NCI-H2171 (cell line): ENCODE data around the gene DEPP1.
"Not testable (repeated sequence)": the region's sequence is repeated elsewhere in the genome, so short reads cannot be mapped to it uniquely, and the experiment has no call there.

Source experiments
- DNase-seq: peaks from one replicate; lab custom pipeline; 2025; lab: John Stamatoyannopoulos, UW

DEPP1 gene, protein sequence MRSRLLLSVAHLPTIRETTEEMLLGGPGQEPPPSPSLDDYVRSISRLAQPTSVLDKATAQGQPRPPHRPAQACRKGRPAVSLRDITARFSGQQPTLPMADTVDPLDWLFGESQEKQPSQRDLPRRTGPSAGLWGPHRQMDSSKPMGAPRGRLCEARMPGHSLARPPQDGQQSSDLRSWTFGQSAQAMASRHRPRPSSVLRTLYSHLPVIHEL

GRCh38 chr10:44978570-44979280, at the start of gene DEPP1:
Gene DEPP1, minus strand, starts transcription at chr10:44978809. Its CDS starts 779 bp downstream, at chr10:44978030.
- peak; percentile 76 for DNase-seq

GRCh38 chr10:45023426-45023825, 44.8 kb upstream of the DEPP1 start:
- DNase-seq = no peak

- no peak for DNase-seq
Measured at GRCh38 chr10:45015590-45015989, 37.0 kb upstream of the DEPP1 start.

DNA sequence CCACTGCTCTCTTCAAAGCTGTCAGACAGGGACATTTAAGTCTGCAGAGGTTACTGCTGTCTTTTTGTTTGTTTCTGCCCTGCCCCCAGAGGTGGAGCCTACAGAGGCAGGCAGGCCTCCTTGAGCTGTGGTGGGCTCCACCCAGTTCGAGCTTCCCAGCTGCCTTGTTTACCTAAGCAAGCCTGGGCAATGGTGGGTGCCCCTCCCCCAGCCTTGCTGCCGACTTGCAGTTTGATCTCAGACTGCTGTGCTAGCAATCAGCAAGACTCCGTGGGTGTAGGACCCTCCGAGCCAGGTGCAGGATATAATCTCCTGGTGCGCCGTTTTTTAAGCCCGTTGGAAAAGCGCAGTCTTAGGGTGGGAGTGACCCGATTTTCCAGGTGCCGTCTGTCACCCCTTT, 35.9 kb upstream of the DEPP1 start:
- DNase-seq = not testable (repeated sequence)

- peak; percentile 36 for DNase-seq
Measured at GRCh38 chr10:45008524-45009161, 30.0 kb upstream of the DEPP1 start.

- no peak for DNase-seq
Measured at GRCh38 chr10:45006276-45007030, 27.8 kb upstream of the DEPP1 start.

DNA sequence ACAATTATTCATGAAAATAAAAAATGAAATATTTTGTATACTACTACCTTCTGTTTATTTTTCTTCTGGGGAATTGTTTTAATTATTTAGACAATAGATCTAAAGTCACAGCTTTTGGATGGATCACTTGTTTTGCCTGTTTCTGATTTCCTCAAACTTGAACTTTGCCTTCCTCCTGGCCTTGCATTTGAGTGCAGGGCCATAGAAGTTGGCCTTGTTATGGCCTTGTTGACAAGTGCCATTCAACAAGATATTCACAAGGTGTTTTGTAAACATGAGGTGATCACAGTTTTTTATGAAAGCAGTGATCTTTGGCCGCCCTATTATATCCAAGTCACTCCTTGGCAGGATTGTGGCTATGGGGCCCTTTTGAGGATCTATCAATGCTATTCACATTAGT, 26.7 kb upstream of the DEPP1 start:
- DNase-seq = no peak

- DNase-seq = no peak
Measured at GRCh38 chr10:45004661-45005060, 26.1 kb upstream of the DEPP1 start.

DNA sequence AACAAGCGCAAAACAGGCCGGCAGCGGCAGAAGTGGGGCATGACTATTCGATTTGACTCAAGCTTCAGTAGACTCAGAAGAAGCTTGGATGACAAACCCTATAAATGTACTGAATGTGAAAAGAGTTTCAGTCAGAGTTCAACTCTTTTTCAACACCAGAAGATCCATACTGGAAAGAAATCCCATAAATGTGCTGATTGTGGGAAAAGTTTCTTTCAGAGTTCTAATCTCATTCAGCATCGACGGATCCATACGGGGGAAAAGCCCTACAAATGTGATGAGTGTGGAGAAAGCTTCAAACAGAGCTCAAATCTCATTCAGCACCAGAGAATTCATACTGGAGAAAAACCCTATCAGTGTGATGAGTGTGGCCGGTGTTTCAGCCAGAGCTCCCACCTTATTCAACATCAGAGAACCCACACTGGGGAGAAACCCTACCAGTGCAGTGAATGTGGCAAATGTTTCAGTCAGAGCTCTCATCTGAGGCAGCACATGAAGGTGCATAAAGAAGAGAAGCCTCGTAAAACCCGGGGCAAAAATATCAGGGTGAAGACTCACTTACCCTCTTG, 24.9 kb upstream of the DEPP1 start:
- no peak for DNase-seq

DNA sequence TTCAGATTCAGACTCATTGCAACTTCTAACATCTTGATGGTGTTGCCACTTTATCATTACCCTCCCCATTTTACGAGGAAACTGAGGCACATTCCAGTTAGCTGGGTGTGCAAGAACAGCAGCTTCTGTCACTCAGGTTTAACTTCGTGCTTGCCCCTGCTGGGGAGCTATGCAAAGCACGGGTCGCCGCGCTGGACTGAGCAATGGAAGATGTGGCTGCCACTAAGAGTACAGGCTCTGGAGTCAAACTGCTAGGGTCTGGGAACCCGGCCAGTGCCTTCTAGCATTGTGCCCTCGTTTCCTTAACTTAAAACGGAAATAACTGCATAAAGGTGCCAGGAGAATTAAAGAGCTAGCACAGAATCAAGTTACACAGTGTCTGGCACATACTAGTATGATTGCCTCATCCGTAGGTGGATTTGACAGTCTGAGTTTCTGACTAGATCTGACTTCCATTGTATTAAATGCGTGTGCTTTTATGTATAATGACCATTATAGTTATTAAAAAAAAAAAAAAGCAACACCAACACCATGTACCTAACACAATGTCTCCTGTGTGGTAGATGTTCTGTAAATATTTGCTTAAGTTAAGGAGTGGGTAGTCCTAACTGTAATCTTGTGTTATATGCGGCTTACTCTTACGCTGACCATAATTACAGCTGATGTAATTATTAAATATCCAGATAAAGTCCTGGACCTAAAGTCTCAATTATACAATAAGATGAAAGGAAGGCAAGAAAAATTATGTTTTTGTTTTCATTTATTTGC, 23.0 kb upstream of the DEPP1 start:
- no peak for DNase-seq

DNA sequence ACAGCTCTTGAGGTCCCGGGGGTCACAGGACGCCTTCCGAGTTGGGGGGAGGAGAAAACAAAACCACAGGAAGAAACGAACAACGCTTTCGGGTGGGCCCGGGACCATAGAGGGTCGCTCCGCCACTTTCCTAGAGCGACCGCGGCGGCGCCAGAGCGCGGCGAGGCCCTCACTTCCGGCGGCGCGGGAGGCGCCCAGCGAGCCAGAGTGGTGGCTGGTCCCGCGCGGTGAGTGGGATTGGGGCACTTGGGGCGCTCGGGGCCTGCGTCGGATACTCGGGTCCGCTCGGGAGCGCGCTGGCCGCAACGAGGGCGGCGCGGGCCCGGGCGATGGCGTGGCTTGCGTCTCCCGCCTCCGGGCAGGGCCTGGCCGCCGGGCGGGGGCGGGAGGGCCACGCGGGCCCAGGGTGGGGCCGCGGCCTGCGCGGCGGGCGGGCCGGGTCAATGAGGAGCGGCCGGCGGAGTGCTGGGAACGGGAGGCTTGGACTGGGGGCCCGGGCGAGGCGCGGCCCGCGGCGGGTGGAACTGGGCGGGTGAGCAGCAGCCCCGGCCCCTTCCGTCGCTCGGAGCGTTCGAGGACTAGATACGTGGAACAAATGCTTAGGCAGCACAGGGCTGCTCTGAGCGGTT, 22.3 kb upstream of the DEPP1 start, which contains the start of gene ZNF22:
TSS of gene ZNF22 (plus strand) at position 172 of the 629 bp plus-strand sequence. CDS start 2,446 bp downstream, outside the sequence.
- peak; percentile 41 for DNase-seq

GRCh38 chr10:45000138-45000751, 21.6 kb upstream of the DEPP1 start:
- no peak for DNase-seq

- DNase-seq = no peak
Measured at GRCh38 chr10:44998146-44998631, 19.6 kb upstream of the DEPP1 start.

- no peak for DNase-seq
Measured at GRCh38 chr10:44997105-44997748, 18.6 kb upstream of the DEPP1 start.

GRCh38 chr10:44995914-44996669, 17.5 kb upstream of the DEPP1 start:
- no peak for DNase-seq

GRCh38 chr10:44995581-44995913, 16.9 kb upstream of the DEPP1 start:
- no peak for DNase-seq

DNA sequence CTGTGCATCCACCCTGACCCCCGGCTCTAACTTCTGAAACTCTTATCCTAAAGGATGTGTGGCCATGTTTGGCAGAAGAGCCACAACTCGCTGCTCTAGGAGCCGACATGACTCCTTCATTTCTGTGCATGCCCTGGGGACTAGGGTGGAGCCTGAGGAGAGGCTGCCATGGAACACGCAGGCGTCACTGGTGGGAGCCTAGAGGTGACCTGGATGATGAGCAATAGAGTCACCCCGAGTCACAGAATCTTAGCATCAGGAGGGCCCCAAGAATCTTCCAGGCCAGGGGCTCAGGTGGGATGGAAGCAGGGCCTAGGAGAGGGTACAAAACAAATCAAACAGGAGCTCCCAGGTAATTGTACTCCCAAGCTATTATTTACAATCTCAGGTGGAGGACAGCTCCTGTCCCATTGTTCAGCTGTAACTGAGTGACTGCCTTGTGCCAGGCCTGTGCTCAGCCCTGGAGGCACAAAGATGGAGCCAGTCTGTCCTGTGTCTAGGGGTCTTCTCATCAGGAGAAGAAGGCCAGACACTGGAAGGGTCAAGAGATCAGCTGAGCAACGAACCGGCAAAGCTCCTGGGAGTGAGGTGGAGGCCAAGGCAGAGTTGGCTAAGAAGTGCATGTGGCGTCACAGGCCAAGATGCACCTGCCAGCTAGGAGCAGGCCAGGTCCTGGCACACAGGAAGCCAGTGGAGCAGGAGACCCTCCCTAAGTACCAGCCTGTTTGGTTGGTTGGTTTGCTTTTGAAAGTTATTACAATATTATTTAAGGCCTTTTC, 16.3 kb upstream of the DEPP1 start:
- no peak for DNase-seq
